Activated CD8-positive, alpha-beta memory T cell treated with anti-CD3 and anti-CD28 coated beads, Interleukin-2, amount 50 U/mL, for 24 hours (primary cell): ENCODE data around the gene FAM151B.
"Not testable (repeated sequence)": the region's sequence is repeated elsewhere in the genome, so short reads cannot be mapped to it uniquely, and the experiment has no call there.

ENCODE experiments used
- DNase-seq: peaks from one replicate; pipeline ENCODE4 v3.0.0-alpha.2; 2020; ENCODE audit errors: extremely low read depth

The FAM151B gene

GRCh38 chr5:80487829-80488721, at the start of gene FAM151B:
TSS of gene FAM151B (plus strand) at chr5:80488100. CDS start at chr5:80488124, 24 bp downstream.
- peak; percentile 28 for DNase-seq

GRCh38 chr5:80438739-80439138, 49.2 kb upstream of the FAM151B start:
- DNase-seq = no peak

GRCh38 chr5:80439213-80439612, 48.7 kb upstream of the FAM151B start:
- no peak for DNase-seq

GRCh38 chr5:80442742-80443141, 45.2 kb upstream of the FAM151B start:
- DNase-seq = no peak

GRCh38 chr5:80453366-80453765, 34.5 kb upstream of the FAM151B start:
- DNase-seq = no peak

GRCh38 chr5:80463269-80463668, 24.6 kb upstream of the FAM151B start:
- no peak for DNase-seq

- no peak for DNase-seq
Observed at GRCh38 chr5:80466669-80467485, 21.0 kb upstream of the FAM151B start.

- DNase-seq = no peak
Observed at GRCh38 chr5:80468131-80468530, 19.8 kb upstream of the FAM151B start.

- not testable (repeated sequence) for DNase-seq
Observed at GRCh38 chr5:80470631-80471030, 17.3 kb upstream of the FAM151B start.

GRCh38 chr5:80474929-80475328, 13.0 kb upstream of the FAM151B start:
- no peak for DNase-seq

GRCh38 chr5:80479713-80480112, 8.2 kb upstream of the FAM151B start:
- no peak for DNase-seq

GRCh38 chr5:80480354-80480753, 7.5 kb upstream of the FAM151B start:
- no peak for DNase-seq

- DNase-seq = no peak
Observed at GRCh38 chr5:80481019-80481893, 6.6 kb upstream of the FAM151B start.

- DNase-seq = no peak
Observed at GRCh38 chr5:80482578-80482977, 5.3 kb upstream of the FAM151B start.

- DNase-seq = no peak
Observed at GRCh38 chr5:80483636-80484232, 4.2 kb upstream of the FAM151B start.

- DNase-seq = no peak
Observed at GRCh38 chr5:80487444-80487828, 464 bp upstream of the FAM151B start.

- DNase-seq = no peak
Observed at GRCh38 chr5:80491296-80491695, 3.4 kb downstream of the FAM151B start.

- DNase-seq = no peak
Observed at GRCh38 chr5:80492741-80493140, 4.8 kb downstream of the FAM151B start.

- DNase-seq = not testable (repeated sequence)
Observed at GRCh38 chr5:80493443-80493842, 5.5 kb downstream of the FAM151B start.

GRCh38 chr5:80495891-80496290, 8.0 kb downstream of the FAM151B start:
- DNase-seq = no peak

GRCh38 chr5:80502800-80503199, 14.9 kb downstream of the FAM151B start:
- DNase-seq = no peak
